GM18499 (cell line): Measurements from ENCODE around the gene HYI.
"Not testable (repeated sequence)": the region's sequence is repeated elsewhere in the genome, so short reads cannot be mapped to it uniquely, and the experiment has no call there.

ENCODE experiments used
- ATAC-seq: cut with Tn5 transposase; IDR thresholded peaks from one replicate; pipeline ENCODE4 v1.9.1; 2021; ENCODE audit warnings: moderate number of reproducible peaks; ENCODE audit not compliant: insufficient read depth, unreplicated experiment

HYI gene, protein sequence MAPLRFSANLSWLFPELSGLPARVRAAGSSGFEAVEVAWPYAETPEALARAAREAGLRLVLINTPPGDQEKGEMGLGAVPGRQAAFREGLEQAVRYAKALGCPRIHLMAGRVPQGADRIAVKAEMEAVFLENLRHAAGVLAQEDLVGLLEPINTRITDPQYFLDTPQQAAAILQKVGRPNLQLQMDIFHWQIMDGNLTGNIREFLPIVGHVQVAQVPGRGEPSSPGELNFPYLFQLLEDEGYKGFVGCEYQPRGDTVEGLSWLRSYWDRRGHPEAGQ

DNA sequence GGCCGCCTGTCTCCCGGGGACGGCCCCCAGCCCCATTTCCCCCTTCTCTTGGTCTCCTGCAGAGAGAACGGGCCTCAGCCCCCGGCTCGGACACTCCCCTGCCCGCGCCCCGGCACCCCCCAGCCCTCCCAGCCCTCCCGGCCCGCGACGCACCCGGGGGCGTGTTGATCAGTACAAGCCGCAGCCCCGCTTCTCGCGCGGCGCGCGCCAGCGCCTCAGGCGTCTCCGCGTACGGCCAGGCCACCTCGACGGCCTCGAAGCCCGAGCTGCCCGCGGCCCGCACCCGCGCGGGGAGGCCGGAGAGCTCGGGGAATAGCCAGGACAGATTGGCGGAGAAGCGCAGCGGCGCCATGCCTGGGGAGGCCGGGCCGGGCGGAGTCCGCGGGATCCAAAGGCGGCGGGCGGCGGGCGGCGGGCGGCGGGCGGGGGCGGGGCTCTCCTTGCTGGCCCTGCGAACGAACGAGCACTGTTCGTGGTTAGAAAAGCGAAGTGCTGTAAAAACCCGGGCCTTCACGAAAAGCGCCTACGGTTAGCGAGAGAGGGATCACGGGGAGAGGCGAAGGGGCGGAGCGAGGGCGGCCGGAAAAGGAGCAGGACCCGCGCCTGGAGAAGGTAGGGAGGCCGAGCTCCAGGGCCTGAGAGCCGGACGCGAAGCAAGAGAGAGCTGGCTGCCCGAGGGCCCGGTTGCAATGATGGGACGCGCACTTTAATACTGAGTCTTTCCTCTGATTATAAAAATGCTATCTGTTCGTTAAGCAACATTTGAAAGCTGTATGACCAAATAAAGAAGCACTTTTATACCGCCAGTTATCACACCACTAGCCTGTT, at the start of gene HYI:
Gene HYI, minus strand, starts transcription at position 490 of the 828 bp plus-strand sequence. Its CDS starts 138 bp downstream, at position 352.
- ATAC-seq, result no peak

DNA sequence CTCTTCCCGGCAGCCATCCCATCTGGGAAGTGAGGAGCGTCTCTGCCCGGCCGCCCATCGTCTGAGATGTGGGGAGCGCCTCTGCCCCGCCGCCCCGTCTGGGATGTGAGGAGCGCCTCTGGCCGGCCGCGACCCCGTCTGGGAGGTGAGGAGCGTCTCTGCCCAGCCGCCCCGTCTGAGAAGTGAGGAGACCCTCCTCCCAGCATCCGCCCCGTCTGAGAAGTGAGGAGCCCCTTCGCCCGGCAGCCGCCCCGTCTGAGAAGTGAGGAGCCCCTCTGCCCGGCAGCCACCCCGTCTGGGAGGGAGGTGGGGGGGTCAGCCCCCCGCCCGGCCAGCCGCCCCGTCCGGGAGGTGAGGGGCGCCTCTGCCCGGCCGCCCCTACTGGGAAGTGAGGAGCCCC, 48.1 kb upstream of the HYI start:
- not testable (repeated sequence) for ATAC-seq

DNA sequence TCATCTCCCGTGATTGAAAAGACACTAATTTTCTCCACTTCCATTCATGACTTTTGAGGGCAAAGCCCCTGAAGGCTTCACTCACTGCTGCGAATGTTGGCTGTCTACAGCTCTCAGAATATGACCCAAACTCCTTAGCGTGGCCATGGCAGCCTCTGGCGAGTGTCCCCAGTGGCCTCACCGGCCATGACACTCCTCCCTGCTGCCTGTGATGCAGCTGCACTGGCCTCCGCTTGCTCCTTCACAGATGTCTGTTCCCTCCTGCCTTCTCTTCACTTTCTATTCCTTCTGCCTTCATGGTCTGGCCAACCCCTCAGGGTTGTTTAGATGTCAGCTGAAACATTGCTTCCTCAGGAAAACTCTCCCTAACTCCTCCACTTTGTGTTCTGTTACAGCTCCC, 46.2 kb upstream of the HYI start:
- no peak for ATAC-seq

DNA sequence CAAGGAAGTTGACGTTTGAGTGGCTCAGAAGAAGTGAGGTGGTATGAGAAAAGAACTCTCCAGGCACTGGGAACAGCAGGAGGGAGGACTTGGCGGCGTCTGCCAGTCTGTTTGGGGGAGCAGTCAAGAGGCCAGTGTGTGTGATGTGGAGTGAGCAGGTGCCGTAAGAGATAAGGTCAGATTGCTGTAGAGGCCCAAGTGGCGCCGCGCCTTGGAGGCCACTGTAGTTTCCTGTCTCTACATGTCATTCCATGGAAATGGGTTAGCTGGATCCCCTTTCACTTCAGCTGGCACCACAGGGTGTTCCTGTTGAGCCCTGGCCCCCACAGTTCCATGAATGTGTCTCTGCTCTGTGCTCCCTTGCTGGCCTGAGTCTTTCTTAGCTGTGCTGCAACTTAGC, 41.5 kb upstream of the HYI start:
- no peak for ATAC-seq

DNA sequence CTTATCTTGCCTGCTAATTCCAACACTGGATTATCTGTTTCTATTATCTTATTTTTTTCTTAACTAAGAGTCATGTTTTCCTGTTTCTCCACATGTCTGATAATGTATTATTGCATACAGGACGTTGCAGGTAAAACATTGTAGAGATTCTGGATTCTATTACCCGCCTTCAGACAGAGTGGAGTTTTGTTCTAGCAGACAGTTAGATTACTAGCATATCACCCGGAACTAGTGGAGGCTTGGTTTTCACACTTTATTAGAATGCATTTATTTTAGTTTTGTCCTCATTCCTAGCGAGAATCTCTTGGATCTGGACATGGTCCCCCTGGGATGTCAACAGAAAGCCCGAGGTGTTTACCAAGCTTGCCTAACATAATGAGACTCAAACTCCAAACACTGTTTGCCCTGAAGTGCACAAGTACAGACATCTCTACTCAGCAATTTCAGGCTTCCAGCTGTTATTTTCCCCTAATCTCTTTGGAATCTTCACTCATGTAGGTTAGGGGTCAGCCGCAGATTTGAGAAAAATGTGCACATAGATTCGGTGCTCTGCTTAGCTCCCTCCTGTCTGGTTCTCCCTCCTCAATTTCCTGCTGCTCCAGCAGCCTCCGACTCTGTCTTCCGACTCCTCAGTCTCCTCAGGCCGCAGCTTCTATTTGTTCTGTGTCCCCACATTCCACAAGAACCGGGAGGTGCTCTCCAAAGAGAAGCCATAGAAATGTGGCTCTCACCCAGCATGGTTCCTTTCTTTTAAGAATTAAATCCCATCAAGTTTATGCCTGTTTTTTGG, 40.1 kb upstream of the HYI start:
- no peak for ATAC-seq

DNA sequence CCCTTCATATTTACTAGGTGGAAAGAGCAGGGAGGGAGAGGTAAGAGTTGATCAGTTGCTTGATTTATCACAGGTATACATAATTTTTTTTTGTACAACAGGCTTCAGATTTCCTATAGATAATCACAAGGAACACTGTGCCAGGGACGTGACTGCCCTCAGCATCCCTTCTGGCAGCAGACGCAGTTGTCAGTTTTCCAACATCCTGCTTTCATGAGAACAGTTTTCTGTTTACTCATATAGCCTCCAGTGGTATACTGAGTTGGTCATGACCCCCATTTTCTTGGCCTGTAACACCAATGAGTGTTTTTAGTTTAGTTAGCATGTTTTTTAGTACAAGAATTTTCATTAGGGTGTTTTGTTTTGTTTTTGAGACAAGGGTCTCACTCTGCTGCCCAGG, 39.1 kb upstream of the HYI start:
- ATAC-seq, result no peak

DNA sequence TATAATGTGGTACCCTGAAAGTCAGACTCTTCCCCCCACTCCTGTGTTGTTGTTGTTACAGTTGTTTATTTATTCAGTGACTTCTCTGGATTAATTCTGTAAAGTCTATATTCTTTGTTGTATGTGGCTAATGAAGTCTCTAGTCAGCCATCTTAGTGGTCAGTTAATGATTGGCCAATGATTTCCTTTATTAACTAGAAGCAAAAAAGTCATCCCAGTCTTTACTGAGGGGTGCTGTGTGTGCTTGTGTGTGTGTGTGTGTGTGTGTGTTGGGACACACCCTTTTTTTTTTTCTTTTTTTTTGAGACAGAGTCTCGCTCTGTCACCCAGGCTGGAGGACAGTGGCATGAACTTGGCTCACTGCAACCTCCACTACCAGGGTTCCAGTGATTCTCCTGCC, 37.3 kb upstream of the HYI start:
- no peak for ATAC-seq

DNA sequence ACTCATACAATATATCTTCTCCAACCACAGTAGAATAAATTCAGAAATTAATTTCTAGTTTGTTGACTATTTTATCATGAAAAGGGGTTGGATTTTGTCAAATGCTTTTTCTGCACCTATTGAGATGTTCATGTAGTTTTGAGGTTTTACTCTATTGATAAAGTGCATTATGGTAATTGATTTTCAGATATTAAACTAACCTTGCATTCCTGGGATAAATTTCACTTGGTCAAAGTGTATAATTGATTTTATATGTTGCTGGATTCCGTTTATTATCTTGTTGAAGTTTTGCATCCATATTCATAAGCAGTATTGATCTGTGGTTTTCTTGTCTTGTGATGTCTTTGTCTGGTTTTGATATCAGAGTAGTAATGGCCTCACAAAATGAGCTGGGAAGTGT, 34.4 kb upstream of the HYI start:
- ATAC-seq, result no peak

DNA sequence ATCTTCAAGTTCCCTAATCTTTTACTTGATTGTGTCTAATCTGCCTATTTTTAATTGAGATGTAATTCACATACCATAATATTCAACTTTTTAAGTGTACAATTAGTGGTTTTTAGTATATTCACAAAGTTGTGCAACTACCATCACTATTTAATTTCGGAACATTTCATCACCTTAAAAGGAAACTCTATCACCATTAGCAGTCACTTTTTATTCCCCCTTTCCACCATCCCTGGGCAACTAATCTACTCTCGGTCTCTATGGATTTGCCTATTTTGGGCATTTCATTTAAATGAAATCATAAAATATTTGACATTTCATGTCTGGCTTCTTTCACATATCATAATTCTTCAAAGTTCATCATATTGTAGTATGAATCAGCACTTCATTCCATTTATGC, 30.6 kb upstream of the HYI start:
- ATAC-seq, result no peak

DNA sequence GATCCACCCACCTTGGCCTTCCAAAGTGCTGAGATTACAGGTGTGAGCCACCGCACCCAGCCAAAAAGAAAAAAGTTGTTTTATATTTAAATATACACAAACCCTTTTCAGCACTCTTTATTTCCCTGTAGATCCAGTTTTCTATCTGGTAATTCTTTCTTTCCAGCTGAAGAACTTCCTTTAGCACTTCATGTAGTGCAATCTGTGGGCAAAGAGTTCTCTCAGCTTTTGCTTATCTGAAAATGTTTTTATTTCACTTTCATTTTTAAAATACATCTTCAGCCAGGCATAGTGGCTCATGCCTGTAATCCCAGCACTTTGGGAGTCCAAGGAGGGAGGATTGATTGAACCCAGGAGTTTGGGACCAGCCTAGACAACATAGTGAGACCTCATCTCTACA, 28.5 kb upstream of the HYI start:
- ATAC-seq, result no peak

DNA sequence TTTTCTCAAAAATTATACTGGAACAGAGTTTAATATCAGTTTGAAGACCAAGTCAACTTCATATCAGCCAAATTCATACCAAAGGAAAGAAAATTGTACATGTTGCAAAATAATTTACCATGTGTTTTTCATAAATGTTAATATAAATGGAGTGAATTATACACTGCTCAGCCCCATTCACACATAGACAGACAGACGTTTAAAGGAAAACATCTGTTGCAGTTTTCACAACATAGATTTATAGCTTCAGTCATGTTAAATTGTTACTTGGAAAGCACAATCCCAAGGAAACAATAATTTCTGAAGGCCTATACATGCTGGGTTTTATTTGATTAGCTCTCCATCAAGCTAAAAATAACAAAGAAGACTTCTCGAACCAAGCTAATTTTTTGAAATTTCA, 27.8 kb upstream of the HYI start:
- no peak for ATAC-seq

DNA sequence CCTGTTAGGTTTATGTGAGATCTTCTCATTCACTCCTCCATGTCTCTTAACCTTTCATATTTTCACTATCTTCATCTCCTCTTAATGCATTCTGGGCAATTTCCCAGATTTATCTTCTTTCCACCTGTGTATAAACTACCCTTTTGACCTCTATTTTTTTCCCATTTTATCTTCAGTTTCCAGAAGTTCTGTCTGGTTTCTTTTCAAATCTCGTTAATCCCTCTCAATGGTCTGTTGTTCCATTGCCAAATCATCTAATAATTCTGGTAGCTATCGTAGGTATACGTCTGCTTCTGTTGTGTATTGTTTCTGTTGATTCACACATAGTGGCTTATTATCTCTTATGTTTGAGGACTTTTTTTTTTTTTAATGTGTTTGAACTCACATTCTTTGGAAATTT, 25.7 kb upstream of the HYI start:
- no peak for ATAC-seq

DNA sequence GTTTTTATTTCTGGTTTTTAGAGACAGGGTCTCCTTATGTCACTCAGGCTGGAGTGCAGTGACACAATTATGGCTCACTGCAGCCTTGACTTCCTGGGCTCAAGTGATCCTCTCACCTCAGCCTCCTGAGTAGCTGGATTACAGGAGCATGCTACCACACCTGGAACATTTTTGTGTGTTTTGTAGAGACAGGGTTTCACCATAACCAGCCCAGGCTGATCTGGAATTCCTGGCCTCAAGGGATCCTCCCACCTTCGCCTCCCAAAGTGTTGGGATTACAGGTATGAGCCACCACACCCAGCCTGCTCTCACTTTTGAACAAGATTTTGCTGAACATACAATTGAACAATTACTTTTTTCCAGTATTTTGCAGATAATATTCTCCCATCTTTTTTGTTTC, 24.0 kb upstream of the HYI start:
- ATAC-seq, result no peak

DNA sequence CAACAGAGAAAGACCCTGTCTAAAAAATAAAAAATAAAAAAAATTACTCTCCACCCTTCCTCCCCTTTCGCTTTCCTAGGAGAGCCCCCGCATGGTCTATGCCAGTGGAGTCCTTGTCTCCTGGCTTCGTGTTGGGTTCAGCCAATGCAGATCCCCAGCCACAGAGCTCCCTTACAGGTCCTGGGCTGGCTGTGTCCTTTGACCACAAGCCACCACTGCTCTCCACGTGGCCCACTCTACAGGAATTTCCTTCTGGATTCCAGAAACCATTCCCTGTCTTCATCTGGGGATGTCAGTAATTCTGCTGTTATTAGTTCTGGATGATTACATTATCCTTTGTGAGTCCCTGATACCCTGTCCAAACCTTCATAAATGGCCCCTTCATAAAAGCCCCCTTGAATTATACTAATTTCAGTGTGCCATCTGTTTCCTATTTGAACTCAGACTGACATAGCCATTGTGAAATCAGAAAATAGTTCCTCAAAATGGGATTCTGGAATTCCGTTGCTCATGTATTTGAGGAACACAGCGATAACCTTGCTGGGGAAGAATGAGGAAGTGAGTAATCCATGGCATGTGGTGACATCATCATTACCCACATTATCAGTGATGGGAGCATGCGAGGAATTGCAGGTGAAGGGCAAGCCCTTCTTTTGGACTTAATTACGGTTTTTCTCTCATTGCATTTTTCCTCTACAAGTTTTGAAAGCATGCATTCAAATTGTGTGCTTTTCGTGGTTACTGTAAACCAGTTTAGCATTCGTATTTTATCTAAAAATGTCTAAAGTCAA, 22.1 kb upstream of the HYI start:
- ATAC-seq, result not testable (repeated sequence)

DNA sequence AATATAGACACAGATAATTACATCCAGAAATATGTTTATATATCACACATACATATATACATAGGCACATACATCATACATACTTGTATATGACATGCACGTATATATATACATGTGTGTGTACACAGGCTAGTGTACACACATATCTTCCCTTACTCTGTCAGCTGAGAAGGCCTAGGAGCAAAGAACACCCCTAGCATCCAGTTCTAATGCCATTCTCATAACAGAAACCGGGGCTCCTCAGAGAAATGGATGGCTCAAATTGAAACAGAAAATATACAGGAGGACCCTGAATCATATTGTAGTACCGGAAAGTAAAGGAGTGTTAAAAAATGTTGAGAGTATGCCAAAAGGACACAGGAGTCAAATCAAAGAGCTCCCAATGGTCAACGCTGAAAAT, 19.7 kb upstream of the HYI start:
- no peak for ATAC-seq

DNA sequence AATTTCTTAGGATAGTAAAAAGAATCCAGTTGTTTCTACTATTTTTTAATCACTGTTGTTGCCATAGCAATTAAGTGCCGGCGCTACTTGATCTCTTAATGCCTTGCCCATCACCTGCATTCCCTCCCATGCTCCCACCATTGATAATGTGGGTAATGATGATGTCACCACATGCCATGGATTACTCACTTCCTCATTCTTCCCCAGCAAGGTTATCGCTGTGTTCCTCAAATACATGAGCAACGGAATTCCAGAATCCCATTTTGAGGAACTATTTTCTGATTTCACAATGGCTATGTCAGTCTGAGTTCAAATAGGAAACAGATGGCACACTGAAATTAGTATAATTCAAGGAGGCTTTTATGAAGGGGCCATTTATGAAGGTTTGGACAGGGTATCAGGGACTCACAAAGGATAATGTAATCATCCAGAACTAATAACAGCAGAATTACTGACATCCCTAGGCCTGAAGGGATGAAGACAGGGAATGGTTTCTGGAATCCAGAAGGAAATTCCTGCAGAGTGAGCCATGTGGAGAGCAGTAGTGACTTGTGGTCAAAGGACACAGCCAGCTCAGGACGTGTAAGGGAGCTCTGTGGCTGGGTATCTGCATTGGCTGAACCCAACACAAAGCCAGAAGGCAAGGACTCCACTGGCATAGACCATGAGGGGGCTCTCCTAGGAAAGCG, 18.9 kb upstream of the HYI start:
- ATAC-seq, result not testable (repeated sequence)

DNA sequence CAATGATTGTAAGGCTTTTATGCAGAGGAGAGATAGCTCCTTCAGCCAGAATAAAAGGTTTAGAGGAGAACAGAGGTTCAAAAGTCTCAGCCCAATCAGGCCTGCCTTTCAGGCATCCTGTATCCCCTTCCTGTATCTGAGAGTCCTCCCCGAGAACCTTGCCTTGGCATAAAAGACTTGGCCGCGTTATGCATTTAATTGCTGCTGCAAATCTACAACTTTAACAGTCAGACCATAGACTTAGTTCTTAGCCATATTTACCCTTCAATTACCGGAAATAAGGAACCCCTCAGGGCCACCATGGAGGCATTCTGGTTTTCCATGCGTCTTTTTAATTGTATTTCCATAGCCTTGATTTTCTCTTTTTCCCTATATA, 18.3 kb upstream of the HYI start:
- no peak for ATAC-seq

DNA sequence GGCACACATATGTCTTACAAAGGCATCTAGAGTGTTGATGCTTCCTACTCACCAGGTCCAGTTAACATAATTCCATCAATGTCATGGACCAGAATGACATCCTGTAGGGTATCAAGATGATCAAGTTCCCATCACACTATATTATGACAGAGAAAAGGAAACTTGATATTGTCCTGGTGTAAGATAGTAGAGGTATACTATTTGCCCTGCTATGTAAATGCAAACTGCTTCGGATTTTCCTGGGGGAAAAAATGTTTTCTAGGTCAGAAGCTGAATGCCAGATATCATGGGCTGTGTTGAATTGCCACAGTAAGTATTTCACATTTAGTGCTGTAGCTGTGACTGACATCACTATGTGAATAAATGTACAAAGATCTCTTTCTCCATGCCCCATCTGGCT, 16.2 kb upstream of the HYI start:
- no peak for ATAC-seq

DNA sequence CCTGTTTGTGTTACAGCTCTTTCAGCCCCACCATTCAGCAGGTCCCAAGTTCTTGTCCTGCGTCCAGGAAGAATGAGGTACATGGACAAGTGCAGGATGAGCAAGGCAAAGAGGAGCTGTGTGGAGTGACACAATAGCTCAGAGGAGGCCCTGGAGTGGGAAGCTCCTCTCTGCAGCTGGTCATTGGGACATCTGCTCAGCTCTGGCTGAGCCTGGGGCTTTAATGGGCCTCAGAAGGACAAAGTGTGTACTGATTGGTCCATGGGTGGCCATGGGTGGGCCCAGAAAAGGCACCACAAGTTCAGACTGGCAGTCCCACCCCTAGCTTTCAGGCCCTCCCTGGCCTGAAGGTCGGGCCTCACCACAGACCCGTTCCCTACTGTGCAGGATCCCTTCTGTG, 14.7 kb upstream of the HYI start:
- no peak for ATAC-seq

DNA sequence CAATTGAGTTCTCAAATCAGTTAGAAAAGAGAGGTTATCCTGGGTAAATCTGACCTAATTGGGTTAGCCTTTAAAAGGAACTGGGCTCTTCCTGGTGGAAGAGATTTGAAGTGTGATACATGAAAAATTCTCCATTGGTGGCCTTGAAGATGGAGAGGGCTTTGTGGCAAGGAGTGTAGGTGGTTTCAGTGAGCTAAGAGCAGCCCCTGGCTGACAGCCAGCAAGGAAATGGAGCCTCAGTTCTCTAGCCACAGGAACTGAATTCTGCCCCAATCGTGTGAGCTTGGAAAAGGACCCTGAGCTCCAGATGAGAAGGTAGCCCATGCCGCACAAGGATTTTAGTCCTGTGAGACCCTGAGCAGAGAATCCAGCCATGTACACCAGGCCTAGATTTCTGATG, 12.7 kb upstream of the HYI start:
- no peak for ATAC-seq
